Gastroesophageal sphincter (tissue), 4 donors: ENCODE measurements around the gene DOP1B. TPM values are rescaled to one million over a fixed set of nuclear protein-coding genes. Genes with fewer than 3 reads are reported as not detected.
"Not testable (repeated sequence)": the region's sequence is repeated elsewhere in the genome, so short reads cannot be mapped to it uniquely, and the experiment has no call there.

ENCODE experiments used
- ATAC-seq: fragments of 150-250 bp; one replicate; pipeline ENCODE4 v1.9.1; 2016; ENCODE audit warnings: mild to moderate bottlenecking, moderate library complexity
- H3K27ac ChIP-seq, 4 donors: fragments of 200-600 bp; sonication (generic) in 3 of 4; 1 replicate in 3 of 4; 2 replicates in 1 of 4; pipeline ENCODE4 v1.5.1; 2016 to 2019
- H3K27me3 ChIP-seq: fragments of 200-600 bp; sonication (generic); one replicate; pipeline ENCODE4 v1.5.1; 2019
- H3K36me3 ChIP-seq, 2 donors: fragments of 200-600 bp; sonication (generic); one replicate each; pipeline ENCODE4 v1.5.1; 2019; ENCODE audit warnings: control low read depth in 1 of 2
- H3K4me1 ChIP-seq, 3 donors: fragments of 200-600 bp; sonication (generic); 1 replicate in 2 of 3; 2 replicates in 1 of 3; pipeline ENCODE4 v1.5.1; 2016 to 2019; ENCODE audit warnings: control low read depth in 2 of 3
- H3K4me3 ChIP-seq, 2 donors: fragments of 200-600 bp; sonication (generic); one replicate each; pipeline ENCODE4 v1.5.1; 2019; ENCODE audit warnings: mild to moderate bottlenecking in 1 of 2, moderate library complexity in 1 of 2
- H3K9me3 ChIP-seq, 3 donors: fragments of 200-600 bp; sonication (generic); one replicate each; pipeline ENCODE4 v1.5.1; 2017 to 2019; ENCODE audit warnings: control low read depth in 2 of 3
- CTCF ChIP-seq, 4 experiments: fragments of 200-600 bp in 2 of 4; fragments of 450-650 bp in 2 of 4; sonication (generic) in 1 of 4; IDR thresholded peaks; one replicate each; pipeline ENCODE4 v1.5.1; 2017 to 2019; ENCODE audit warnings: antibody characterized with exemption in 4 of 4, mild to moderate bottlenecking in 2 of 4, moderate library complexity in 2 of 4
- EP300 ChIP-seq: sonication (generic); formaldehyde crosslinking; IDR thresholded peaks from one replicate; pipeline ENCODE4 v1.6.1; 2017; ENCODE audit warnings: antibody characterized with exemption, mild to moderate bottlenecking
- POLR2A ChIP-seq, 2 donors: fragments of 450-650 bp; IDR thresholded peaks; one replicate each; pipeline ENCODE4 v1.6.1; 2017; ENCODE audit warnings: antibody characterized with exemption in 2 of 2, mild to moderate bottlenecking in 2 of 2, moderate library complexity in 1 of 2
- POLR2AphosphoS5 ChIP-seq: sonication (generic); formaldehyde crosslinking; IDR thresholded peaks from one replicate; pipeline ENCODE4 v1.6.1; 2017; ENCODE audit warnings: antibody characterized with exemption
- WGBS, 2 donors: methylation state at CpG; one replicate each; pipeline ENCODE4 v1.1.5; 2018; ENCODE audit warnings: low coverage in 1 of 2; 5-methylcytosine and 5-hydroxymethylcytosine counted together
- total RNA-seq, 4 donors: library from RNA; depleted of rRNA; stranded (reverse); fragments of >200 nt; gene quantifications; one replicate each; pipeline ENCODE4 v1.1.0, GENCODE V29; 2016

The DOP1B gene
- total RNA-seq, 4 donors from 2014 or later, result 7.2 to 12.0 (median 10.4) TPM

DNA sequence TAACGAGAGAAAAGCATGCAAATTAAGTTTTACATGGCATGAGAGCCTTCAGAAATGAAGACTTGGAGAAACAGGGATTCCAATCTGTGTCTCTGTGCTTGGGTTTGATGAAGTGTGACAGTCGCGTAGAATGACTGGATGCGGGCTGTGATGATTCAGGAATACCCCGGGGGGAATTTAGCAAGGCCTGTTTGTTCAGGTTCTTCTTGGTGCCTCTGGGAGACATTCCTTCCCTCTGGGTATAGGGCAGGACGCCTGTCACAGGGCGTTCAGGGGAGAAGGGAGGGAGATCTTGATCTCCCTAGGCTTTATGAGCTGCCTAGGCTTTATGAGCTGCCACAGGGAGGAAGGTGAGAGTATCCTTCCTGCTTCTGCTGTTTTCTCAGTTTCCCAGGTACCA, 36.6 kb downstream of the DOP1B start:
- WGBS, 2 donors, result 93 to 100% methylated on average over 1 to 6 of the region's 7 CpGs
- H3K27ac ChIP-seq, result no peak overlapping the region

GRCh38 chr21:36194024-36194423, 37.4 kb downstream of the DOP1B start:
- Histone ChIP-seq H3K4me3 (no peak overlapping the region), H3K36me3 (peaks cover 0 to 6% of the 10 kb centered on the region in 2 donors), H3K27ac (no peak overlapping the region), H3K9me3 (no peaks in the 10 kb centered on the region), H3K27me3 (no peaks in the 10 kb centered on the region), H3K4me1 (peaks cover 0 to 5% (median 0%) of the 10 kb centered on the region in 3 donors)
- ATAC-seq, result no peak
- WGBS, 2 donors, result 57 to 63% methylated on average over 3 of the region's 3 CpGs
- TF ChIP-seq CTCF (IDR thresholded peaks at IDR 0.05), result no peak
- no peak for TF ChIP-seq POLR2AphosphoS5

More for the DNA sequence above, 36.6 kb downstream of the DOP1B start:
- Histone ChIP-seq H3K36me3 (no peaks in the 10 kb centered on the region), H3K9me3 (no peaks in the 10 kb centered on the region), H3K4me1 (peaks cover 0 to 13% (median 0%) of the 10 kb centered on the region in 3 donors), H3K27me3 (no peaks in the 10 kb centered on the region), H3K4me3 (no peak overlapping the region)
- TF ChIP-seq POLR2AphosphoS5 (no peak), POLR2A (IDR thresholded peaks at IDR 0.05) (no peak), EP300 (no peak), CTCF (IDR thresholded peaks at IDR 0.05) (no peak)
- ATAC-seq, result no peak

- 93 to 100% methylated on average over 1 of the region's 1 CpG for WGBS, 2 donors
- Histone ChIP-seq H3K36me3 (peaks cover 0 to 19% of the 10 kb centered on the region in 2 donors), H3K9me3 (no peaks in the 10 kb centered on the region), H3K27ac (no peak overlapping the region), H3K4me3 (no peak overlapping the region), H3K27me3 (no peaks in the 10 kb centered on the region), H3K4me1 (no peaks in the 10 kb centered on the region)
- TF ChIP-seq POLR2AphosphoS5, result no peak
- no peak for TF ChIP-seq POLR2A (IDR thresholded peaks at IDR 0.05)
- no peak for TF ChIP-seq CTCF (IDR thresholded peaks at IDR 0.05)
- TF ChIP-seq EP300, result no peak
- ATAC-seq, result no peak
Measured at GRCh38 chr21:36195613-36196012, 39.0 kb downstream of the DOP1B start.

- Histone ChIP-seq H3K4me1 (no peaks in the 10 kb centered on the region), H3K9me3 (no peaks in the 10 kb centered on the region), H3K27ac (no peak overlapping the region), H3K36me3 (peaks cover 0 to 36% of the 10 kb centered on the region in 2 donors), H3K27me3 (no peaks in the 10 kb centered on the region), H3K4me3 (no peak overlapping the region)
- ATAC-seq, result no peak
- 67 to 82% methylated on average over 3 to 9 of the region's 9 CpGs for WGBS, 2 donors
- TF ChIP-seq EP300 (no peak), CTCF (IDR thresholded peaks at IDR 0.05) (no peak), POLR2AphosphoS5 (no peak), POLR2A (IDR thresholded peaks at IDR 0.05) (no peak)
Measured at GRCh38 chr21:36199021-36199420, 42.4 kb downstream of the DOP1B start.

GRCh38 chr21:36199575-36199974, 43.0 kb downstream of the DOP1B start:
- H3K27me3 ChIP-seq, H3K4me3 ChIP-seq, H3K4me1 ChIP-seq, ATAC-seq, H3K9me3 ChIP-seq, H3K27ac ChIP-seq: not testable (repeated sequence)
- 86 to 93% methylated on average over 2 to 4 of the region's 5 CpGs for WGBS, 2 donors
- peaks cover 0 to 36% of the 10 kb centered on the region in 2 donors for H3K36me3 ChIP-seq
